ENCODE results near the gene SCAI.

SCAI gene

GRCh38 chr9:124947727-124948391, 195.5 kb downstream of the SCAI start:
- ATAC-seq (ENCODE audit: low read depth): no peak
- no peaks in the 10 kb centered on the region for H3K9me3 ChIP-seq (ENCODE audit: severe bottlenecking)
- no peaks in the 10 kb centered on the region for H3K4me1 ChIP-seq (ENCODE audit: insufficient read depth, poor library complexity, severe bottlenecking)

GRCh38 chr9:124946167-124946566, 197.2 kb downstream of the SCAI start:
- Histone ChIP-seq H3K27ac (ENCODE audit: poor library complexity, severe bottlenecking) (no peak overlapping the region), H3K36me3 (ENCODE audit: low read depth) (no peaks in the 10 kb centered on the region), H3K27me3 (ENCODE audit: insufficient read depth, poor library complexity, severe bottlenecking) (no peaks in the 10 kb centered on the region), H3K4me1 (ENCODE audit: insufficient read depth, poor library complexity, severe bottlenecking) (no peaks in the 10 kb centered on the region), H3K9me3 (ENCODE audit: severe bottlenecking) (no peaks in the 10 kb centered on the region), H3K4me3 (ENCODE audit: severe bottlenecking) (no peak overlapping the region)
- no peak for DNase-seq (ENCODE audit: low spot score)
- no peak for TF ChIP-seq CTCF (IDR thresholded peaks at IDR 0.05; ENCODE audit: poor library complexity, severe bottlenecking)
- ATAC-seq (ENCODE audit: low read depth): no peak

More at GRCh38 chr9:124947727-124948391, 195.5 kb downstream of the SCAI start:
- no peak overlapping the region for H3K4me3 ChIP-seq (ENCODE audit: severe bottlenecking)
- no peaks in the 10 kb centered on the region for H3K27me3 ChIP-seq (ENCODE audit: insufficient read depth, poor library complexity, severe bottlenecking)
- no peak for TF ChIP-seq CTCF (IDR thresholded peaks at IDR 0.05; ENCODE audit: poor library complexity, severe bottlenecking)
- no peak overlapping the region for H3K27ac ChIP-seq (ENCODE audit: poor library complexity, severe bottlenecking)
- peaks cover 12% of the 10 kb centered on the region; the same call in 1 of the 2 replicates for H3K36me3 ChIP-seq (ENCODE audit: low read depth)
- DNase-seq (ENCODE audit: low spot score): no peak

GRCh38 chr9:124941679-124942561, 201.4 kb downstream of the SCAI start:
- no peaks in the 10 kb centered on the region for H3K27me3 ChIP-seq (ENCODE audit: insufficient read depth, poor library complexity, severe bottlenecking)
- ATAC-seq (ENCODE audit: low read depth) (peak; percentile 21), DNase-seq (ENCODE audit: low spot score) (peak; percentile 61)
- peaks cover 2% of the 10 kb centered on the region; the same call in 1 of the 2 replicates for H3K36me3 ChIP-seq (ENCODE audit: low read depth)
- H3K4me1 ChIP-seq (ENCODE audit: insufficient read depth, poor library complexity, severe bottlenecking): peaks cover 2% of the 10 kb centered on the region
- H3K9me3 ChIP-seq (ENCODE audit: severe bottlenecking): no peaks in the 10 kb centered on the region
- H3K4me3 ChIP-seq (ENCODE audit: severe bottlenecking): peak overlapping the region; percentile 85
- TF ChIP-seq CTCF (IDR thresholded peaks at IDR 0.05; ENCODE audit: poor library complexity, severe bottlenecking): no peak
- H3K27ac ChIP-seq (ENCODE audit: poor library complexity, severe bottlenecking): peak overlapping the region; percentile 79

- ATAC-seq (ENCODE audit: low read depth) (peak; percentile 86), DNase-seq (ENCODE audit: low spot score) (peak; percentile 95)
- Histone ChIP-seq H3K27ac (ENCODE audit: poor library complexity, severe bottlenecking) (peak within 1 kb of the TSS; percentile 79), H3K27me3 (ENCODE audit: insufficient read depth, poor library complexity, severe bottlenecking) (no peaks in the 10 kb centered on the region), H3K36me3 (ENCODE audit: low read depth) (peaks cover 8% of the 10 kb centered on the region; the same call in 1 of the 2 replicates), H3K4me3 (ENCODE audit: severe bottlenecking) (peak within 1 kb of the TSS; percentile 85), H3K4me1 (ENCODE audit: insufficient read depth, poor library complexity, severe bottlenecking) (peaks cover 2% of the 10 kb centered on the region), H3K9me3 (ENCODE audit: severe bottlenecking) (no peaks in the 10 kb centered on the region)
- TF ChIP-seq CTCF (IDR thresholded peaks at IDR 0.05; ENCODE audit: poor library complexity, severe bottlenecking): no peak
These were observed 202.2 kb downstream of the SCAI start, which contains the start of gene GOLGA1 for GRCh38 chr9:124940894-124941678. TSS of gene GOLGA1 (minus strand) at chr9:124941083. CDS start at chr9:124938711, 2,372 bp downstream.

All from RWPE2 (cell line).